CD4-positive, alpha-beta T cell treated with Interleukin-15 for 1 hour (primary cell): ENCODE data around the gene OR9G4.

Source experiments
- DNase-seq: peaks from one replicate; pipeline ENCODE4 v3.0.0-alpha.2; 2020

Gene OR9G4

GRCh38 chr11:56748597-56748996 is at the start of gene OR9G4:
OR9G4 (minus strand) TSS chr11:56748697; CDS start chr11:56743766, 4,931 bp downstream.
- DNase-seq = no peak

- no peak for DNase-seq
Measured at GRCh38 chr11:56783448-56784041, 35.0 kb upstream of the OR9G4 start.

- DNase-seq = no peak
Measured at GRCh38 chr11:56782167-56782847, 33.8 kb upstream of the OR9G4 start.

GRCh38 chr11:56776809-56777208 is 28.3 kb upstream of the OR9G4 start:
- DNase-seq = no peak

- DNase-seq = no peak
Measured at GRCh38 chr11:56764976-56765375, 16.5 kb upstream of the OR9G4 start.

- DNase-seq = no peak
Measured at GRCh38 chr11:56751480-56751879, 3.0 kb upstream of the OR9G4 start.

- no peak for DNase-seq
Measured at GRCh38 chr11:56750190-56750589, 1.7 kb upstream of the OR9G4 start.

GRCh38 chr11:56740886-56741285 is 7.6 kb downstream of the OR9G4 start:
- DNase-seq = no peak

- DNase-seq = no peak
Measured at GRCh38 chr11:56740107-56740506, 8.4 kb downstream of the OR9G4 start.

- no peak for DNase-seq
Measured at GRCh38 chr11:56720513-56720912, 28.0 kb downstream of the OR9G4 start.

- DNase-seq = no peak
Measured at GRCh38 chr11:56716379-56716854, 32.1 kb downstream of the OR9G4 start.

GRCh38 chr11:56714206-56714605 is 34.3 kb downstream of the OR9G4 start:
- no peak for DNase-seq

GRCh38 chr11:56706486-56706885 is 42.0 kb downstream of the OR9G4 start:
- DNase-seq = no peak

GRCh38 chr11:56705784-56706396 is 42.6 kb downstream of the OR9G4 start:
- DNase-seq = no peak

- no peak for DNase-seq
Measured at GRCh38 chr11:56700914-56701485, 47.5 kb downstream of the OR9G4 start.

- no peak for DNase-seq
Measured at GRCh38 chr11:56700242-56700913, 48.1 kb downstream of the OR9G4 start.

GRCh38 chr11:56698795-56699194 is 49.7 kb downstream of the OR9G4 start, which contains the start of gene OR9G1:
OR9G1 (plus strand) TSS chr11:56699095; CDS start chr11:56700388, 1,293 bp downstream.
- no peak for DNase-seq

GRCh38 chr11:56693428-56693827 is 55.1 kb downstream of the OR9G4 start:
- no peak for DNase-seq
